Effector CD8-positive, alpha-beta T cell (primary cell): ENCODE measurements around the gene RND2.

ENCODE experiments used
- DNase-seq: peaks from one replicate; lab custom pipeline; 2025; lab: John Stamatoyannopoulos, UW

Gene RND2

DNA sequence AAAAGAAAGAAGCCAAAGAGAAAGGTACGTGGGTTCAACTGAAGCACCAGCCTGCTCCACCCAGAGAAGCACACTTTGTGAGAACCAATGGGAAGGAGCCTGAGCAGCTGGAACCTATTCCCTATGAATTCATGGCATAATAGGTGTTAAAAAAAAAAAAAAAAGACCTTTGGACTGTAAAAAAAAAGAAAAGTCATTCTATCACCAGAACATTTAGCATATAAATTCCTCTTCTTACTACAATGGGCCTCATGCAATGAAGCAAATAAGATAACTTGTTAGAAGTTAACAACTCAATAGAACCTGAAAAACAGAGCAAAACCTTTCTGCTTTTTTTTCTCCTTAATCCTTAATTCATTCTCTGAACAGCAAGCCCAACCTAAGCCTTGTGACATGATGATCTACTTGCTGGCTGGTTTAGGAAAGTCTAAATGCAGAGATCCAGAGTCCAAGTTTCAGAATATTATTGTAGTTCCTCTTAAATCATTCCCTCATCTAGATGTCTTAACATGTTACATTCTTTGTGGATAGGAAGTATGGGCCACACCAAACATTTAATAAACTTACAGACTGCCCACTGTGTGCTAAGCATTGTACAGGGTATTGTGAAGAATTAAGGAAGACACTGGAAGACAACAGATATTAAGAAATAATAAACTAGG, 54.7 kb downstream of the RND2 start:
- DNase-seq = no peak
